ENCODE measurements around the gene TNFSF9.

- TF ChIP-seq CTCF (IDR thresholded peaks at IDR 0.05) (no peak), EZH2 (IDR thresholded peaks at IDR 0.05) (no peak), EZH2phosphoT487 (IDR thresholded peaks at IDR 0.05) (no peak)
These were observed 48.5 kb upstream of the TNFSF9 start for GRCh38 chr19:6482343-6482686.
